B cell (primary cell): ENCODE results near the gene DPYD. TPM values are rescaled to one million over a fixed set of nuclear protein-coding genes. Genes with fewer than 3 reads are reported as not detected.

Experiments used
- ATAC-seq: fragments of 200-7000 bp; cut with Tn5 transposase; one replicate; pipeline ENCODE4 v1.10.0; 2021; ENCODE audit warnings: low read depth, mild to moderate bottlenecking, moderate number of reproducible peaks, moderate library complexity
- CTCF ChIA-PET: fragments of 350-600 bp; sonication (Branson Sonifier 250); formaldehyde crosslinking; loops from one replicate; lab custom pipeline; 2021; ENCODE audit warnings: antibody characterized with exemption, inconsistent platforms; lab: Charles Lee
- POLR2A ChIA-PET: fragments of 350-600 bp; sonication (Branson Sonifier 250); formaldehyde crosslinking; loops from one replicate; lab custom pipeline; 2021; ENCODE audit warnings: antibody characterized with exemption; lab: Charles Lee
- DNase-seq: peaks from one replicate; pipeline ENCODE4 v3.0.0; 2013
- H2AFZ ChIP-seq: 2 replicates; pipeline ENCODE4 v1.6.1; 2012; ENCODE audit warnings: mild to moderate bottlenecking, low read depth, low read length; ENCODE audit not compliant: insufficient read depth, poor library complexity, severe bottlenecking
- H3K27ac ChIP-seq, 2 donors: 1 replicate in 1 of 2; 2 replicates in 1 of 2; pipeline ENCODE4 v1.5.1; 2012 to 2013; ENCODE audit warnings: low read length in 2 of 2, mild to moderate bottlenecking in 2 of 2, moderate library complexity in 1 of 2
- H3K27me3 ChIP-seq, 4 experiments: fragments of 200-600 bp in 1 of 4; sonication (generic) in 1 of 4; replicated peaks in 1 of 4; 1 replicate in 2 of 4; 2 replicates in 2 of 4; pipeline versions ENCODE4 v1.6.1 to v1.7.0; 2013 to 2016; ENCODE audit warnings: low read length in 3 of 4, mild to moderate bottlenecking in 2 of 4, mixed read lengths in 1 of 4, moderate library complexity in 1 of 4; ENCODE audit not compliant: insufficient read depth in 4 of 4, control insufficient read depth in 3 of 4; ENCODE audit errors: control extremely low read depth in 1 of 4
- H3K36me3 ChIP-seq, 2 experiments: replicated peaks in 1 of 2; 1 replicate in 1 of 2; 2 replicates in 1 of 2; pipeline versions ENCODE4 v1.6.1 to v1.7.1; 2013; ENCODE audit warnings: low read length in 1 of 2; ENCODE audit not compliant: insufficient read depth in 2 of 2, control insufficient read depth in 1 of 2; ENCODE audit errors: control extremely low read depth in 1 of 2, extremely low read depth in 1 of 2
- H3K4me1 ChIP-seq, 2 donors: fragments of 200-600 bp in 1 of 2; sonication (generic) in 1 of 2; 1 replicate in 1 of 2; 2 replicates in 1 of 2; pipeline versions ENCODE4 v1.5.1 to v1.6.1; 2013 to 2017; ENCODE audit warnings: low read length in 2 of 2; ENCODE audit not compliant: control insufficient read depth in 2 of 2, insufficient read depth in 2 of 2
- H3K4me2 ChIP-seq: replicated peaks from 2 replicates; pipeline ENCODE3; 2012; ENCODE audit warnings: mild to moderate bottlenecking, low read depth, low read length; ENCODE audit not compliant: poor library complexity, severe bottlenecking
- H3K4me3 ChIP-seq, 5 experiments: fragments of 200-600 bp in 1 of 5; sonication (generic) in 1 of 5; 1 replicate in 3 of 5; 2 replicates in 2 of 5; pipeline versions ENCODE4 v1.5.1 to v1.7.0; 2011 to 2016; ENCODE audit warnings: low read length in 4 of 5, mild to moderate bottlenecking in 4 of 5, low read depth in 2 of 5, control low read depth in 1 of 5, moderate library complexity in 1 of 5; ENCODE audit not compliant: insufficient read depth in 1 of 5; ENCODE audit errors: control extremely low read depth in 1 of 5, extremely low read depth in 1 of 5
- H3K79me2 ChIP-seq: fragments of 200-600 bp; sonication (generic); one replicate; pipeline ENCODE4 v1.6.0; 2016; ENCODE audit warnings: low read length; ENCODE audit not compliant: control insufficient read depth, insufficient read depth
- H3K9ac ChIP-seq: fragments of 200-600 bp; sonication (generic); 2 replicates; pipeline ENCODE4 v1.6.1; 2017; ENCODE audit warnings: mild to moderate bottlenecking, low read length, moderate library complexity
- H3K9me3 ChIP-seq, 3 donors: one replicate each; pipeline versions ENCODE4 v1.6.1 to v1.7.1; 2013; ENCODE audit warnings: low read length in 2 of 3; ENCODE audit not compliant: control insufficient read depth in 2 of 3, insufficient read depth in 1 of 3; ENCODE audit errors: control extremely low read depth in 1 of 3
- H4K20me1 ChIP-seq: 2 replicates; pipeline ENCODE4 v1.6.0; 2012; ENCODE audit warnings: mild to moderate bottlenecking, low read length; ENCODE audit not compliant: insufficient read depth, control insufficient read depth, poor library complexity, severe bottlenecking
- H3K27ac Mint-ChIP-seq: one replicate; pipeline ENCODE4 v1.8.0; 2021; ENCODE audit warnings: mixed read lengths
- H3K27me3 Mint-ChIP-seq: one replicate; pipeline ENCODE4 v1.8.0; 2021; ENCODE audit warnings: mixed read lengths
- H3K4me1 Mint-ChIP-seq: one replicate; pipeline ENCODE4 v1.8.0; 2021; ENCODE audit warnings: mixed read lengths
- H3K4me3 Mint-ChIP-seq: one replicate; pipeline ENCODE4 v1.8.0; 2021; ENCODE audit warnings: mixed read lengths
- H3K9me3 Mint-ChIP-seq: one replicate; pipeline ENCODE4 v1.8.0; 2022; ENCODE audit warnings: mixed read lengths; ENCODE audit not compliant: insufficient read depth
- EZH2 ChIP-seq: IDR thresholded peaks from 2 replicates; pipeline ENCODE4 v1.6.1; 2012; ENCODE audit warnings: borderline replicate concordance, low read depth, mild to moderate bottlenecking, moderate library complexity, low read length; ENCODE audit not compliant: insufficient read depth, poor library complexity, severe bottlenecking
- intact Hi-C: fragments of 100-400 bp; cut with micrococcal nuclease; formaldehyde crosslinking; loops from one replicate; pipeline ENCODE4 v1.10.0; 2022
- polyA plus RNA-seq: library from polyadenylated mRNA; depleted of rRNA; stranded (reverse); fragments of >200 nt; gene quantifications from 2 replicates; pipeline ENCODE4 v1.2.3, GENCODE V29; 2012
- total RNA-seq, 2 donors: library from RNA; stranded (reverse); fragments of 120-200 nt in 1 of 2; gene quantifications; 1 replicate in 1 of 2; 2 replicates in 1 of 2; pipeline versions ENCODE4 v1.2.3 to v1.2.4, GENCODE V29; 2013 to 2022
- TF ChIP-seq, protein P1 (sequence below): fragments of 200-600 bp; IDR thresholded peaks from one replicate; pipeline ENCODE4 v1.8.0; 2022; ENCODE audit warnings: antibody characterized with exemption, mild to moderate bottlenecking

The DPYD gene
- total and polyA plus RNA-seq, 2 donors (not counting 1 experiment from before 2014, with no cell fraction given) = 4.2 to 19.0 TPM

DNA sequence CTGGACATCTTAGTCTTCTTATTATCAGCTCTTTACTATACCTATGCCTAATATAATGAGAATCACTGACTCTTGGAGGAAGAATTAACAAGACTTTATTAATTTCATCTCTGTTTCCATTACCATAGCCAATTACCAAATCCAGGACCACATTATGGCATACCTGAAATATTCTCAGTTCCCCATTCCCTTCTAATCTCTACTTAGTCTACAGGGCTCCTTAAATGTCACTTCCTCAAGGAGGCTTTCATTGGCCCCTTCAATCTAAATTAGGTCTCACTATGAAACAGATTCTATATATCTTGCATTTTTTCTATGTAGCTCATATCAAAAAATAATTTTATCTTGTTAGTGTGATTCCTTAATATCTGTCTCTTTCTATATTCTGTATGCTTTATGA lies 828.0 kb downstream of the DPYD start:
- DNase-seq (no peak), ATAC-seq (no peak)
- H3K9me3 Mint-ChIP-seq = no peaks in the 10 kb centered on the region
- no peaks in the 10 kb centered on the region for H3K27me3 Mint-ChIP-seq
- Histone ChIP-seq H3K36me3 (peaks cover 0 to 5% of the 10 kb centered on the region in 2 experiments), H3K27me3 (no peaks in the 10 kb centered on the region), H3K4me3 (no peak overlapping the region), H4K20me1 (no peaks in the 10 kb centered on the region), H3K9ac (no peak overlapping the region), H2AFZ (no peak overlapping the region), H3K4me2 (no peak overlapping the region), H3K27ac (no peak overlapping the region), H3K4me1 (no peaks in the 10 kb centered on the region), H3K9me3 (no peaks in the 10 kb centered on the region), H3K79me2 (no peaks in the 10 kb centered on the region)
- POLR2A ChIA-PET = no interaction called here
- intact Hi-C loops = no loop called here
- H3K4me3 Mint-ChIP-seq = no peak overlapping the region
- TF ChIP-seq, protein P1, sequence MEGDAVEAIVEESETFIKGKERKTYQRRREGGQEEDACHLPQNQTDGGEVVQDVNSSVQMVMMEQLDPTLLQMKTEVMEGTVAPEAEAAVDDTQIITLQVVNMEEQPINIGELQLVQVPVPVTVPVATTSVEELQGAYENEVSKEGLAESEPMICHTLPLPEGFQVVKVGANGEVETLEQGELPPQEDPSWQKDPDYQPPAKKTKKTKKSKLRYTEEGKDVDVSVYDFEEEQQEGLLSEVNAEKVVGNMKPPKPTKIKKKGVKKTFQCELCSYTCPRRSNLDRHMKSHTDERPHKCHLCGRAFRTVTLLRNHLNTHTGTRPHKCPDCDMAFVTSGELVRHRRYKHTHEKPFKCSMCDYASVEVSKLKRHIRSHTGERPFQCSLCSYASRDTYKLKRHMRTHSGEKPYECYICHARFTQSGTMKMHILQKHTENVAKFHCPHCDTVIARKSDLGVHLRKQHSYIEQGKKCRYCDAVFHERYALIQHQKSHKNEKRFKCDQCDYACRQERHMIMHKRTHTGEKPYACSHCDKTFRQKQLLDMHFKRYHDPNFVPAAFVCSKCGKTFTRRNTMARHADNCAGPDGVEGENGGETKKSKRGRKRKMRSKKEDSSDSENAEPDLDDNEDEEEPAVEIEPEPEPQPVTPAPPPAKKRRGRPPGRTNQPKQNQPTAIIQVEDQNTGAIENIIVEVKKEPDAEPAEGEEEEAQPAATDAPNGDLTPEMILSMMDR = no peak
- no peak for TF ChIP-seq EZH2
- H3K4me1 Mint-ChIP-seq = no peaks in the 10 kb centered on the region
- no peak overlapping the region for H3K27ac Mint-ChIP-seq
- CTCF ChIA-PET = no interaction called here

DNA sequence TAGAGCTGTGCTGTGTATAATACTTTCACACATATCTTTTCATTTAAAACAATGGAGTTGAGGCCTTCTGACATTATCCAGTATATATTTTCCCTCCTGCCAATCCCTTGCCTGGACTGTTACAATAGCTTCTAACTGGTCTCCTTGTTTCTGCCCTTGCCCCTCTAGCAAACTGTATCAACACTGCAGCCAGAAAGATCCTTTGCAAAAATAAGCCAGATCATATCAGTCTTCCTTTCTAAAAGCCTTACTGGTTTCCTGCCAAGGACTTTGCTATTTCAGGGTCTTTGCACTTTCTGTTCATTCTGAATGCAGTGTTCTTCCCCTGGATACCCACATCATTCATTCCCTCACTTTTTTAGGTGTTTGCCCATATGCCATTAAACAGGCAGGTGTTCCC lies 829.2 kb downstream of the DPYD start:
- TF ChIP-seq, protein P1 = no peak
- TF ChIP-seq EZH2 = no peak
- DNase-seq = no peak
- ChIA-PET CTCF (no interaction called here), POLR2A (no interaction called here)
- Histone ChIP-seq H3K4me2 (no peak overlapping the region), H3K27ac (no peak overlapping the region), H3K27me3 (no peaks in the 10 kb centered on the region), H2AFZ (no peak overlapping the region), H3K9me3 (no peaks in the 10 kb centered on the region), H3K36me3 (peaks cover 0 to 1% of the 10 kb centered on the region in 2 experiments), H3K9ac (no peak overlapping the region), H3K79me2 (no peaks in the 10 kb centered on the region), H3K4me3 (no peak overlapping the region), H4K20me1 (no peaks in the 10 kb centered on the region), H3K4me1 (no peaks in the 10 kb centered on the region)
- intact Hi-C loops = no loop called here
- Mint-ChIP-seq H3K4me1 (no peaks in the 10 kb centered on the region), H3K27me3 (no peaks in the 10 kb centered on the region), H3K9me3 (no peaks in the 10 kb centered on the region), H3K27ac (no peak overlapping the region), H3K4me3 (no peak overlapping the region)
- no peak for ATAC-seq
